CD8-positive, alpha-beta memory T cell (primary cell): ENCODE results near the gene CEND1. TPM values are rescaled to one million over a fixed set of nuclear protein-coding genes. Genes with fewer than 3 reads are reported as not detected.
"Not testable (repeated sequence)": the region's sequence is repeated elsewhere in the genome, so short reads cannot be mapped to it uniquely, and the experiment has no call there.

Source experiments
- CTCF ChIA-PET: fragments of 350-600 bp; sonication (Branson Sonifier 250); formaldehyde crosslinking; loops from one replicate; lab custom pipeline; 2021; ENCODE audit warnings: antibody characterized with exemption; lab: Charles Lee
- POLR2A ChIA-PET: fragments of 350-600 bp; sonication (Branson Sonifier 250); formaldehyde crosslinking; loops from one replicate; lab custom pipeline; 2021; ENCODE audit warnings: antibody characterized with exemption; lab: Charles Lee
- DNase-seq, 5 donors: peaks; one replicate each; pipeline versions ENCODE4 v3.0.0 to v3.0.0-alpha.2; 2020 to 2022; ENCODE audit warnings: mixed read lengths in 1 of 5
- H3K27ac ChIP-seq: one replicate; pipeline ENCODE4 v1.7.0; 2013; ENCODE audit warnings: low read depth, mild to moderate bottlenecking, low read length, moderate library complexity
- H3K27me3 ChIP-seq: 2 replicates; pipeline ENCODE4 v1.7.0; 2013; ENCODE audit warnings: low read length, mild to moderate bottlenecking; ENCODE audit not compliant: insufficient read depth, poor library complexity, severe bottlenecking
- H3K36me3 ChIP-seq: 2 replicates; pipeline ENCODE4 v1.7.0; 2013; ENCODE audit warnings: mild to moderate bottlenecking, low read length, moderate library complexity; ENCODE audit not compliant: insufficient read depth
- H3K4me1 ChIP-seq: 2 replicates; pipeline ENCODE4 v1.7.0; 2013; ENCODE audit warnings: mild to moderate bottlenecking, low read length, moderate library complexity; ENCODE audit not compliant: insufficient read depth
- H3K4me3 ChIP-seq: 2 replicates; pipeline ENCODE4 v1.7.0; 2013; ENCODE audit warnings: mild to moderate bottlenecking, low read length
- H3K9me3 ChIP-seq: 2 replicates; pipeline ENCODE4 v1.7.0; 2013; ENCODE audit warnings: mild to moderate bottlenecking, low read length
- H3K27ac Mint-ChIP-seq, 8 donors: one replicate each; pipeline ENCODE4 v1.8.0; 2020 to 2021; ENCODE audit warnings: mixed read lengths in 8 of 8, mild to moderate bottlenecking in 6 of 8, inconsistent platforms in 3 of 8, moderate library complexity in 3 of 8
- H3K27me3 Mint-ChIP-seq, 2 donors: one replicate each; pipeline ENCODE4 v1.8.0; 2020 to 2021; ENCODE audit warnings: mixed read lengths in 2 of 2, mild to moderate bottlenecking in 1 of 2, moderate library complexity in 1 of 2
- H3K36me3 Mint-ChIP-seq, 3 donors: one replicate each; pipeline ENCODE4 v1.8.0; 2020 to 2021; ENCODE audit warnings: mixed read lengths in 3 of 3, inconsistent platforms in 1 of 3, mild to moderate bottlenecking in 1 of 3
- H3K4me1 Mint-ChIP-seq, 3 donors: one replicate each; pipeline ENCODE4 v1.8.0; 2020 to 2021; ENCODE audit warnings: mixed read lengths in 3 of 3, inconsistent platforms in 1 of 3, mild to moderate bottlenecking in 1 of 3
- H3K4me3 Mint-ChIP-seq, 7 donors: one replicate each; pipeline ENCODE4 v1.8.0; 2020 to 2021; ENCODE audit warnings: mixed read lengths in 7 of 7, mild to moderate bottlenecking in 6 of 7, moderate library complexity in 4 of 7, inconsistent platforms in 2 of 7
- H3K9me3 Mint-ChIP-seq, 5 donors: one replicate each; pipeline ENCODE4 v1.8.0; 2020 to 2022; ENCODE audit warnings: mixed read lengths in 5 of 5, mild to moderate bottlenecking in 3 of 5, moderate library complexity in 2 of 5, inconsistent platforms in 1 of 5
- polyA plus RNA-seq: library from polyadenylated mRNA; unstranded; fragments of 300-500 nt; fragmentation: Illumina TruSeq; gene quantifications from one replicate; pipeline ENCODE4 v1.2.3, GENCODE V29; 2021
- total RNA-seq, 2 experiments: library from RNA; stranded (reverse); gene quantifications; one replicate each; pipeline ENCODE4 v1.2.3, GENCODE V29; 2021

The CEND1 gene
- total and polyA plus RNA-seq, 3 experiments from 2014 or later: 0.13 to 2.6 (median 2.1) TPM

- Mint-ChIP-seq H3K4me1 (peaks cover 19 to 30% (median 24%) of the 10 kb centered on the region in 3 donors), H3K36me3 (peaks cover 0 to 9% (median 0%) of the 10 kb centered on the region in 3 donors), H3K9me3 (no peaks in the 10 kb centered on the region), H3K4me3 (peak overlapping the region; percentile 76 to 90 (median 84)), H3K27me3 (no peaks in the 10 kb centered on the region), H3K27ac (peak overlapping the region in 6 of 8 donors; percentile 42 to 72 (median 59))
- no peaks in the 10 kb centered on the region for H3K9me3 ChIP-seq
- H3K36me3 ChIP-seq: no peaks in the 10 kb centered on the region
- H3K27me3 ChIP-seq: no peaks in the 10 kb centered on the region
- no peak for DNase-seq
- peak overlapping the region; percentile 93 for H3K27ac ChIP-seq
- peaks cover 13% of the 10 kb centered on the region for H3K4me1 ChIP-seq
- H3K4me3 ChIP-seq: peak overlapping the region; percentile 69
- POLR2A ChIA-PET: interaction anchor here (1.2 to 2.0 kb wide), 3 partner anchors 22 to 49 kb away, joined by 4 to 7 read pairs (median 5); no protein-coding TSS in a partner anchor
- CTCF ChIA-PET: interaction anchor here (1.3 to 2.7 kb wide), 8 partner anchors 10 to 229 kb away, joined by 4 to 9 read pairs (median 6); no protein-coding TSS in a partner anchor
Measured at GRCh38 chr11:748007-748359, 41.9 kb downstream of the CEND1 start.

GRCh38 chr11:747158-748006, 42.5 kb downstream of the CEND1 start, which contains the start of gene TALDO1:
TALDO1 (plus strand) TSS chr11:747464; CDS start chr11:747482, 18 bp downstream.
- peak; percentile 69 to 82 (median 74) for DNase-seq
- Histone ChIP-seq H3K4me3 (peak within 1 kb of the TSS; percentile 69), H3K36me3 (no peaks in the 10 kb centered on the region), H3K27ac (peak within 1 kb of the TSS; percentile 93), H3K9me3 (no peaks in the 10 kb centered on the region), H3K27me3 (no peaks in the 10 kb centered on the region), H3K4me1 (peaks cover 13% of the 10 kb centered on the region)
- H3K9me3 Mint-ChIP-seq: no peaks in the 10 kb centered on the region
- H3K27me3 Mint-ChIP-seq: no peaks in the 10 kb centered on the region
- H3K4me1 Mint-ChIP-seq: peaks cover 16 to 26% (median 24%) of the 10 kb centered on the region in 3 donors
- peak within 1 kb of the TSS; percentile 42 to 84 (median 66) for H3K27ac Mint-ChIP-seq
- ChIA-PET POLR2A (interaction anchor here (1.2 to 2.0 kb wide), 3 partner anchors 21 to 50 kb away, joined by 4 to 7 read pairs (median 5); no protein-coding TSS in a partner anchor), CTCF (interaction anchor here (1.3 to 2.7 kb wide), 8 partner anchors 9 to 228 kb away, joined by 4 to 9 read pairs (median 6); partner anchors contain the start of genes DEAF1 and TMEM80)
- peaks cover 0 to 4% (median 0%) of the 10 kb centered on the region in 3 donors for H3K36me3 Mint-ChIP-seq
- H3K4me3 Mint-ChIP-seq: peak within 1 kb of the TSS; percentile 84 to 92 (median 85)

GRCh38 chr11:746289-747157, 43.4 kb downstream of the CEND1 start:
- Mint-ChIP-seq H3K36me3 (no peaks in the 10 kb centered on the region), H3K27ac (peak overlapping the region in 7 of 8 donors; percentile 14 to 84 (median 64)), H3K4me3 (peak overlapping the region; percentile 84 to 92 (median 85)), H3K9me3 (no peaks in the 10 kb centered on the region), H3K27me3 (no peaks in the 10 kb centered on the region), H3K4me1 (peaks cover 16 to 24% (median 24%) of the 10 kb centered on the region in 3 donors)
- Histone ChIP-seq H3K36me3 (no peaks in the 10 kb centered on the region), H3K27me3 (no peaks in the 10 kb centered on the region), H3K4me1 (peaks cover 13% of the 10 kb centered on the region), H3K27ac (peak overlapping the region; percentile 93), H3K9me3 (no peaks in the 10 kb centered on the region), H3K4me3 (peak overlapping the region; percentile 60)
- DNase-seq: peak in 1 of 5 donors; percentile 66
- ChIA-PET POLR2A (interaction anchor here (1.2 to 2.0 kb wide), 3 partner anchors 10 to 30 kb away, joined by 3 to 7 read pairs (median 5); no protein-coding TSS in a partner anchor), CTCF (interaction anchor here (0.6 to 2.7 kb wide), 6 partner anchors 8 to 111 kb away, joined by 4 to 9 read pairs (median 6); partner anchors contain the start of genes DEAF1 and TMEM80)

- Mint-ChIP-seq H3K4me3 (peak overlapping the region in 6 of 7 donors; percentile 13 to 75 (median 28)), H3K36me3 (no peaks in the 10 kb centered on the region), H3K27me3 (no peaks in the 10 kb centered on the region), H3K9me3 (no peaks in the 10 kb centered on the region), H3K27ac (no peak overlapping the region), H3K4me1 (peaks cover 16 to 24% (median 24%) of the 10 kb centered on the region in 3 donors)
- no peak for DNase-seq
- Histone ChIP-seq H3K4me1 (peaks cover 13% of the 10 kb centered on the region), H3K4me3 (no peak overlapping the region), H3K9me3 (no peaks in the 10 kb centered on the region), H3K27ac (no peak overlapping the region), H3K27me3 (no peaks in the 10 kb centered on the region), H3K36me3 (no peaks in the 10 kb centered on the region)
- POLR2A ChIA-PET: interaction anchor here (1.2 kb wide), 1 partner anchor 11 kb away, joined by 3 read pairs; no protein-coding TSS in a partner anchor
- CTCF ChIA-PET: no interaction called here
Measured at GRCh38 chr11:745428-745827, 44.5 kb downstream of the CEND1 start.

- H3K9me3 ChIP-seq: no peaks in the 10 kb centered on the region
- H3K27ac ChIP-seq: no peak overlapping the region
- peaks cover 7 to 9% (median 9%) of the 10 kb centered on the region in 3 donors for H3K4me1 Mint-ChIP-seq
- POLR2A ChIA-PET: interaction anchor here (0.8 kb wide), 1 partner anchor 186 kb away, joined by 4 read pairs; no protein-coding TSS in a partner anchor
- peaks cover 2 to 6% of the 10 kb centered on the region in 2 donors for H3K27me3 Mint-ChIP-seq
- H3K27me3 ChIP-seq: no peaks in the 10 kb centered on the region
- no peaks in the 10 kb centered on the region for H3K9me3 Mint-ChIP-seq
- H3K36me3 Mint-ChIP-seq: no peaks in the 10 kb centered on the region
- DNase-seq: no peak
- no peak overlapping the region for H3K4me3 ChIP-seq
- no peak overlapping the region for H3K4me3 Mint-ChIP-seq
- no peaks in the 10 kb centered on the region for H3K36me3 ChIP-seq
- CTCF ChIA-PET: no interaction called here
- H3K27ac Mint-ChIP-seq: no peak overlapping the region
- H3K4me1 ChIP-seq: peaks cover 5% of the 10 kb centered on the region
Measured at GRCh38 chr11:742571-743201, 47.2 kb downstream of the CEND1 start.

GRCh38 chr11:742156-742546, 47.7 kb downstream of the CEND1 start:
- Histone ChIP-seq H3K27me3 (no peaks in the 10 kb centered on the region), H3K27ac (no peak overlapping the region), H3K4me3 (no peak overlapping the region), H3K9me3 (no peaks in the 10 kb centered on the region), H3K36me3 (no peaks in the 10 kb centered on the region), H3K4me1 (peaks cover 10% of the 10 kb centered on the region)
- POLR2A ChIA-PET: interaction anchor here (0.8 kb wide), 1 partner anchor 63 kb away, joined by 4 read pairs; the partner anchor contains the start of gene PIDD1
- peaks cover 2 to 6% of the 10 kb centered on the region in 2 donors for H3K27me3 Mint-ChIP-seq
- H3K36me3 Mint-ChIP-seq: no peaks in the 10 kb centered on the region
- no peak for DNase-seq
- no peak overlapping the region for H3K27ac Mint-ChIP-seq
- H3K4me3 Mint-ChIP-seq: no peak overlapping the region
- no peaks in the 10 kb centered on the region for H3K9me3 Mint-ChIP-seq
- CTCF ChIA-PET: no interaction called here
- H3K4me1 Mint-ChIP-seq: peaks cover 12 to 15% (median 15%) of the 10 kb centered on the region in 3 donors

GRCh38 chr11:737899-738298, 52.0 kb downstream of the CEND1 start:
- H3K27me3 ChIP-seq, H3K9me3 ChIP-seq, H3K27ac ChIP-seq, H3K27me3 Mint-ChIP-seq, H3K36me3 ChIP-seq, H3K36me3 Mint-ChIP-seq, DNase-seq, H3K9me3 Mint-ChIP-seq, H3K27ac Mint-ChIP-seq: not testable (repeated sequence)
- Histone ChIP-seq H3K4me3 (peak overlapping the region; percentile 2), H3K4me1 (peaks cover 12% of the 10 kb centered on the region)
- Mint-ChIP-seq H3K4me3 (peak overlapping the region in 3 of 7 donors; percentile 15 to 58 (median 52)), H3K4me1 (peaks cover 10 to 14% (median 12%) of the 10 kb centered on the region in 3 donors)
- ChIA-PET CTCF (interaction anchor here (1.9 to 2.5 kb wide), 2 partner anchors 8 to 10 kb away, joined by 9 read pairs; partner anchors contain the start of gene TALDO1), POLR2A (interaction anchor here (0.6 kb wide), 1 partner anchor 53 kb away, joined by 14 read pairs; no protein-coding TSS in a partner anchor)
